Esophagus muscularis mucosa (tissue), 3 donors: ENCODE data around the gene PUM2.

Experiments
- POLR2A ChIP-seq: fragments of 450-650 bp; IDR thresholded peaks from one replicate; pipeline ENCODE4 v1.6.1; 2017; ENCODE audit warnings: antibody characterized with exemption, moderate library complexity, mild to moderate bottlenecking, low read depth
- POLR2AphosphoS5 ChIP-seq, 2 donors: sonication (generic); formaldehyde crosslinking; IDR thresholded peaks; one replicate each; pipeline ENCODE4 v1.6.1; 2017; ENCODE audit warnings: antibody characterized with exemption in 2 of 2
- TF ChIP-seq, protein P1 (sequence below), 3 experiments: fragments of 200-600 bp in 2 of 3; fragments of 450-650 bp in 1 of 3; sonication (generic) in 2 of 3; IDR thresholded peaks; one replicate each; pipeline ENCODE4 v1.5.1; 2017 to 2019; ENCODE audit warnings: antibody characterized with exemption in 3 of 3, mild to moderate bottlenecking in 2 of 3, moderate library complexity in 1 of 3

DNA sequence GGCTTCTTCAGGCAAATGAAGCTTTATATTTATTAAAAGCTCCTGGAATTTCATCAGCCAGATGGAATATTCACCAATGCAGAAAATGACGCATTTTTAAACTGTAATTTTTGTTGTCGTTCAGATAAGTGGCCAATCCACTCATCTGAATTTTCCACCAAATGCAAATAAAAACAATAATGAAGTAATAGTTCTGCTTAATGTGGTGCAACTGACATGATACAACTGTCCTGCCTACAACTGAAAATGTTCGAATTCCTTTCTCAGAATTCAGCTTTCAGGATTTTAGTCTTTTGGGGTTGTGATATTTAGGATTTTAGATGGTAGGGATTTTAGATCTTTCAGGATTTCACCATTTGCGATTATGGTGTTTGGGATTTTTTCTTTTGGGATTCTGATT is 27.1 kb upstream of the PUM2 start:
- TF ChIP-seq POLR2A (no peak), POLR2AphosphoS5 (IDR thresholded peaks at IDR 0.05) (peak in 1 of 2 donors; percentile 32)
- TF ChIP-seq, protein P1, sequence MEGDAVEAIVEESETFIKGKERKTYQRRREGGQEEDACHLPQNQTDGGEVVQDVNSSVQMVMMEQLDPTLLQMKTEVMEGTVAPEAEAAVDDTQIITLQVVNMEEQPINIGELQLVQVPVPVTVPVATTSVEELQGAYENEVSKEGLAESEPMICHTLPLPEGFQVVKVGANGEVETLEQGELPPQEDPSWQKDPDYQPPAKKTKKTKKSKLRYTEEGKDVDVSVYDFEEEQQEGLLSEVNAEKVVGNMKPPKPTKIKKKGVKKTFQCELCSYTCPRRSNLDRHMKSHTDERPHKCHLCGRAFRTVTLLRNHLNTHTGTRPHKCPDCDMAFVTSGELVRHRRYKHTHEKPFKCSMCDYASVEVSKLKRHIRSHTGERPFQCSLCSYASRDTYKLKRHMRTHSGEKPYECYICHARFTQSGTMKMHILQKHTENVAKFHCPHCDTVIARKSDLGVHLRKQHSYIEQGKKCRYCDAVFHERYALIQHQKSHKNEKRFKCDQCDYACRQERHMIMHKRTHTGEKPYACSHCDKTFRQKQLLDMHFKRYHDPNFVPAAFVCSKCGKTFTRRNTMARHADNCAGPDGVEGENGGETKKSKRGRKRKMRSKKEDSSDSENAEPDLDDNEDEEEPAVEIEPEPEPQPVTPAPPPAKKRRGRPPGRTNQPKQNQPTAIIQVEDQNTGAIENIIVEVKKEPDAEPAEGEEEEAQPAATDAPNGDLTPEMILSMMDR (IDR thresholded peaks at IDR 0.05) = no peak
